Upper lobe of right lung (tissue), 1 donor: ENCODE results near the gene ANO1. TPM values are rescaled to one million over a fixed set of nuclear protein-coding genes. Genes with fewer than 3 reads are reported as not detected.
A peak's percentile ranks its signal among the peaks of the same experiment; 100 is the strongest.
"Not testable (repeated sequence)": the region's sequence is repeated elsewhere in the genome, so short reads cannot be mapped to it uniquely, and the experiment has no call there.

Source experiments
- ATAC-seq: fragments of 200-7000 bp; cut with Tn5 transposase; one replicate; pipeline ENCODE4 v1.9.1; 2020; ENCODE audit warnings: mild to moderate bottlenecking, moderate library complexity
- DNase-seq: peaks from one replicate; pipeline ENCODE4 v3.0.0-alpha.2; 2020
- H3K27ac ChIP-seq: fragments of 200-600 bp; one replicate; pipeline ENCODE4 v1.8.0; 2022
- H3K27me3 ChIP-seq: fragments of 200-600 bp; one replicate; pipeline ENCODE4 v1.8.0; 2022; ENCODE audit warnings: mild to moderate bottlenecking
- H3K36me3 ChIP-seq: fragments of 200-600 bp; one replicate; pipeline ENCODE4 v1.8.0; 2022
- H3K4me1 ChIP-seq: fragments of 200-600 bp; one replicate; pipeline ENCODE4 v1.8.0; 2022
- H3K4me3 ChIP-seq: fragments of 200-600 bp; one replicate; pipeline ENCODE4 v1.8.0; 2022; ENCODE audit warnings: mild to moderate bottlenecking
- H3K9me3 ChIP-seq: fragments of 200-600 bp; one replicate; pipeline ENCODE4 v1.8.0; 2022
- CTCF ChIP-seq: fragments of 200-600 bp; IDR thresholded peaks from one replicate; pipeline ENCODE4 v1.8.0; 2022; ENCODE audit warnings: antibody characterized with exemption
- intact Hi-C: fragments of 100-400 bp; cut with DNase I; formaldehyde crosslinking; loops from one replicate; pipeline ENCODE4 v1.11.0; 2022
- total RNA-seq: library from RNA; stranded (reverse); fragmentation: NEBNext Ultra II Directional; extraction: Animal tissue kit (Norgen Biotek cat#: 25700); gene quantifications from one replicate; pipeline ENCODE4 v1.2.1, GENCODE V29; 2021
- donor health status: DM: no; HTN: yes; CAD: no; lungs with severe emphysema.

The ANO1 gene
- total RNA-seq, 1 donor from 2014 or later: 16.8 TPM

GRCh38 chr11:70193411-70194292 lies 115.5 kb downstream of the ANO1 start:
- Histone ChIP-seq H3K9me3 (no peaks in the 10 kb centered on the region), H3K27ac (no peak overlapping the region), H3K4me3 (no peak overlapping the region), H3K36me3 (no peaks in the 10 kb centered on the region), H3K4me1 (no peaks in the 10 kb centered on the region), H3K27me3 (no peaks in the 10 kb centered on the region)
- TF ChIP-seq CTCF: no peak
- DNase-seq (no peak), ATAC-seq (no peak)
- intact Hi-C loops: loop anchor here (5.0 to 10.0 kb wide), 2 partner anchors 271 to 509 kb away; no protein-coding TSS in a partner anchor

- TF ChIP-seq CTCF: no peak
- no peak for ATAC-seq
- Histone ChIP-seq H3K4me3 (no peak overlapping the region), H3K4me1 (no peaks in the 10 kb centered on the region), H3K27me3 (no peaks in the 10 kb centered on the region), H3K27ac (no peak overlapping the region), H3K9me3 (no peaks in the 10 kb centered on the region), H3K36me3 (no peaks in the 10 kb centered on the region)
- intact Hi-C loops: loop anchor here (5.0 to 10.0 kb wide), 2 partner anchors 273 to 510 kb away; no protein-coding TSS in a partner anchor
- no peak for DNase-seq
Observed at GRCh38 chr11:70194792-70195791, 117.0 kb downstream of the ANO1 start.

- Histone ChIP-seq H3K27me3 (no peaks in the 10 kb centered on the region), H3K4me3 (no peak overlapping the region), H3K27ac (no peak overlapping the region), H3K36me3 (no peaks in the 10 kb centered on the region), H3K4me1 (peaks cover 15% of the 10 kb centered on the region), H3K9me3 (no peaks in the 10 kb centered on the region)
- ATAC-seq: no peak
- no peak for TF ChIP-seq CTCF
- intact Hi-C loops: no loop called here
- DNase-seq: no peak
Observed at GRCh38 chr11:70200212-70200844, 122.2 kb downstream of the ANO1 start.

- H3K27me3 ChIP-seq, H3K27ac ChIP-seq, intact Hi-C loops, DNase-seq, ATAC-seq, H3K4me3 ChIP-seq, H3K9me3 ChIP-seq, H3K36me3 ChIP-seq: not testable (repeated sequence)
- peaks cover 16% of the 10 kb centered on the region for H3K4me1 ChIP-seq
Observed at GRCh38 chr11:70201047-70201446, 122.9 kb downstream of the ANO1 start.

- peak overlapping the region; percentile 93 for H3K27ac ChIP-seq
- no peak for DNase-seq
- peaks cover 16% of the 10 kb centered on the region for H3K4me1 ChIP-seq
- TF ChIP-seq CTCF: no peak
- H3K27me3 ChIP-seq: no peaks in the 10 kb centered on the region
- peaks cover 12% of the 10 kb centered on the region for H3K36me3 ChIP-seq
- intact Hi-C loops: no loop called here
- no peak for ATAC-seq
- H3K4me3 ChIP-seq: peak overlapping the region; percentile 84
- H3K9me3 ChIP-seq: no peaks in the 10 kb centered on the region
Observed at GRCh38 chr11:70201882-70202861, 124.1 kb downstream of the ANO1 start.
